ENCODE measurements around the gene STIP1. TPM values are rescaled to one million over a fixed set of nuclear protein-coding genes. Genes with fewer than 3 reads are reported as not detected.

The STIP1 gene
- total RNA-seq, 1 experiment from 2014 or later, result 336 TPM

GRCh38 chr11:64238999-64239398 lies 53.0 kb downstream of the STIP1 start:
- no peaks in the 10 kb centered on the region for H3K27me3 ChIP-seq (ENCODE audit: insufficient read depth, low read length)
- H4K20me1 ChIP-seq (ENCODE audit: insufficient read depth), result no peaks in the 10 kb centered on the region
- peak overlapping the region; percentile 96 for H3K27ac ChIP-seq (ENCODE audit: low read depth, low read length)
- ATAC-seq (no peak), DNase-seq (ENCODE audit: low read depth, low spot score) (no peak)
- H3K4me1 ChIP-seq (ENCODE audit: control insufficient read depth in 1 of 2, insufficient read depth in 2 of 2, low read length in 2 of 2), result peaks cover 31 to 58% of the 10 kb centered on the region in 2 experiments
- intact Hi-C loops (cut with micrococcal nuclease), result no loop called here
- ChIA-PET CTCF (no interaction called here), RAD21 (ENCODE audit: low non-redundant PET in 1 of 2, low total read pairs in 2 of 2, uncharacterized antibody in 2 of 2, unreplicated experiment in 2 of 2) (no interaction called here), POLR2A (interaction anchor here (1.1 kb wide), 1 partner anchor 8 kb away, joined by 4 read pairs; no protein-coding TSS in a partner anchor)
- BruUV-seq (replicated peaks), result no TSS peak
- no peak for TF ChIP-seq FOSL1 (IDR thresholded peaks at IDR 0.05; ENCODE audit: low read depth)
- TF ChIP-seq POLR2A (IDR thresholded peaks at IDR 0.05; ENCODE audit: borderline replicate concordance, extremely low read depth, insufficient read depth, insufficient read length), result no peak
- no peak for TF ChIP-seq ELF1 (IDR thresholded peaks at IDR 0.05; ENCODE audit: borderline replicate concordance, low read depth)
- TF ChIP-seq RAD21 (IDR thresholded peaks at IDR 0.05; ENCODE audit: low read depth), result no peak
- TF ChIP-seq TCF7L2 (IDR thresholded peaks at IDR 0.05; ENCODE audit: borderline replicate concordance, extremely low read depth, insufficient read depth, insufficient read length), result no peak
- TF ChIP-seq JUND (IDR thresholded peaks at IDR 0.05), result no peak
- no peak for TF ChIP-seq ZNF274 (IDR thresholded peaks at IDR 0.05; ENCODE audit: low read depth, low read length)
- TF ChIP-seq ZFX (IDR thresholded peaks at IDR 0.05), result no peak
- no peak for TF ChIP-seq EZH2 (IDR thresholded peaks at IDR 0.05)
- no peak for TF ChIP-seq EZH2phosphoT487 (IDR thresholded peaks at IDR 0.05; ENCODE audit: borderline replicate concordance)
- no peak for TF ChIP-seq YY1 (IDR thresholded peaks at IDR 0.05; ENCODE audit: extremely low read depth, insufficient replicate concordance, low read depth, low read length)
- no peak for TF ChIP-seq MAX (IDR thresholded peaks at IDR 0.05)
- peak overlapping the region; percentile 30 for H3K9ac ChIP-seq (ENCODE audit: low read length)
- no peak overlapping the region for H2AFZ ChIP-seq (ENCODE audit: low read depth, low read length, poor library complexity, severe bottlenecking)
- H3K79me2 ChIP-seq (ENCODE audit: insufficient read depth, low read length), result peaks cover 33% of the 10 kb centered on the region
- no peaks in the 10 kb centered on the region for H3K9me3 ChIP-seq (ENCODE audit: control insufficient read depth in 1 of 2, insufficient read depth in 1 of 2, low read depth in 1 of 2, low read length in 2 of 2)
- no peaks in the 10 kb centered on the region for H3K9me2 ChIP-seq (ENCODE audit: insufficient read depth)
- no peak overlapping the region; a peak in 1 of 4 replicates for H3K4me3 ChIP-seq (replicated peaks in 1 of 2; ENCODE audit: low read depth in 1 of 2, low read length in 2 of 2)
- H3K4me2 ChIP-seq (ENCODE audit: low read length), result peak overlapping the region; percentile 84; the same call in 1 of the 2 replicates
- H3K36me3 ChIP-seq (ENCODE audit: control insufficient read depth in 1 of 2, insufficient read depth in 2 of 2, low read length in 2 of 2), result peaks cover 0 to 18% of the 10 kb centered on the region in 2 experiments; a peak in 1 of 4 replicates

Data from HCT116 (cell line).